CD14-positive monocyte (primary cell): ENCODE data around the gene LILRB4. TPM values are rescaled to one million over a fixed set of nuclear protein-coding genes. Genes with fewer than 3 reads are reported as not detected.
"Not testable (repeated sequence)": the region's sequence is repeated elsewhere in the genome, so short reads cannot be mapped to it uniquely, and the experiment has no call there.

Experiments used
- DNase-seq, 3 donors: peaks; one replicate each; pipeline ENCODE4 v3.0.0-alpha.2; 2011 to 2022
- H2AFZ ChIP-seq: 2 replicates; pipeline ENCODE4 v1.6.0; 2012; ENCODE audit warnings: mild to moderate bottlenecking, low read depth, low read length, inconsistent platforms; ENCODE audit not compliant: insufficient read depth, poor library complexity, severe bottlenecking
- H3K27ac ChIP-seq, 2 donors: 1 replicate in 1 of 2; 2 replicates in 1 of 2; pipeline ENCODE4 v1.5.1; 2012 to 2013; ENCODE audit warnings: low read length in 2 of 2, control low read depth in 1 of 2, inconsistent platforms in 1 of 2, low read depth in 1 of 2, mild to moderate bottlenecking in 1 of 2
- H3K27me3 ChIP-seq, 2 donors: one replicate each; pipeline versions ENCODE4 v1.6.0 to v1.6.1; 2011 to 2013; ENCODE audit warnings: low read length in 2 of 2; ENCODE audit not compliant: control insufficient read depth in 2 of 2, insufficient read depth in 2 of 2
- H3K36me3 ChIP-seq, 2 donors: replicated peaks in 1 of 2; 1 replicate in 1 of 2; 2 replicates in 1 of 2; pipeline versions ENCODE4 v1.5.1 to v1.6.1; 2012 to 2013; ENCODE audit warnings: low read length in 2 of 2, control low read depth in 1 of 2, inconsistent platforms in 1 of 2, mild to moderate bottlenecking in 1 of 2; ENCODE audit not compliant: insufficient read depth in 2 of 2, control insufficient read depth in 1 of 2
- H3K4me1 ChIP-seq, 2 donors: 1 replicate in 1 of 2; 2 replicates in 1 of 2; pipeline versions ENCODE4 v1.5.1 to v1.6.1; 2012 to 2013; ENCODE audit warnings: low read length in 2 of 2, control low read depth in 1 of 2, inconsistent platforms in 1 of 2, mild to moderate bottlenecking in 1 of 2, moderate library complexity in 1 of 2; ENCODE audit not compliant: insufficient read depth in 2 of 2, control insufficient read depth in 1 of 2
- H3K4me2 ChIP-seq: replicated peaks from 2 replicates; pipeline ENCODE3; 2012; ENCODE audit warnings: low read length, moderate library complexity, mild to moderate bottlenecking; ENCODE audit not compliant: poor library complexity, severe bottlenecking; ENCODE audit errors: extremely low read depth
- H3K4me3 ChIP-seq, 3 experiments: fragments of 200-600 bp in 1 of 3; sonication (generic) in 1 of 3; replicated peaks in 1 of 3; 1 replicate in 2 of 3; 2 replicates in 1 of 3; pipeline ENCODE4 v1.5.1; 2011 to 2013; ENCODE audit warnings: low read length in 3 of 3, mild to moderate bottlenecking in 3 of 3, control low read depth in 2 of 3, low read depth in 2 of 3, inconsistent platforms in 1 of 3, moderate library complexity in 1 of 3
- H3K79me2 ChIP-seq: 2 replicates; pipeline ENCODE4 v1.6.0; 2012; ENCODE audit warnings: mild to moderate bottlenecking, control low read depth, inconsistent platforms, low read length, moderate library complexity; ENCODE audit not compliant: insufficient read depth
- H3K9ac ChIP-seq: 2 replicates; pipeline ENCODE4 v1.6.0; 2017; ENCODE audit warnings: low read length, mild to moderate bottlenecking; ENCODE audit not compliant: insufficient read depth, poor library complexity, severe bottlenecking
- H3K9me3 ChIP-seq, 2 donors: replicated peaks in 1 of 2; 1 replicate in 1 of 2; 2 replicates in 1 of 2; pipeline versions ENCODE4 v1.5.1 to v1.6.1; 2012 to 2013; ENCODE audit warnings: low read length in 2 of 2, control low read depth in 1 of 2; ENCODE audit not compliant: control insufficient read depth in 1 of 2, insufficient read depth in 1 of 2
- H4K20me1 ChIP-seq: 2 replicates; pipeline ENCODE4 v1.6.0; 2012; ENCODE audit warnings: mild to moderate bottlenecking, low read length, control low read depth, moderate library complexity; ENCODE audit not compliant: insufficient read depth
- H3K27ac Mint-ChIP-seq, 7 donors: one replicate each; pipeline ENCODE4 v1.8.0; 2020; ENCODE audit warnings: mild to moderate bottlenecking in 7 of 7, mixed read lengths in 7 of 7, moderate library complexity in 6 of 7, inconsistent platforms in 2 of 7
- H3K27me3 Mint-ChIP-seq, 3 donors: one replicate each; pipeline ENCODE4 v1.8.0; 2021 to 2022; ENCODE audit warnings: low read depth in 3 of 3, mild to moderate bottlenecking in 3 of 3, mixed read lengths in 3 of 3, moderate library complexity in 3 of 3, inconsistent platforms in 1 of 3
- H3K36me3 Mint-ChIP-seq, 2 donors: one replicate each; pipeline ENCODE4 v1.8.0; 2020; ENCODE audit warnings: mixed read lengths in 2 of 2, inconsistent platforms in 1 of 2, mild to moderate bottlenecking in 1 of 2
- H3K4me1 Mint-ChIP-seq: one replicate; pipeline ENCODE4 v1.8.0; 2020; ENCODE audit warnings: mild to moderate bottlenecking, mixed read lengths
- H3K4me3 Mint-ChIP-seq, 2 donors: one replicate each; pipeline ENCODE4 v1.8.0; 2020; ENCODE audit warnings: mild to moderate bottlenecking in 2 of 2, mixed read lengths in 2 of 2, moderate library complexity in 1 of 2
- H3K9me3 Mint-ChIP-seq, 7 donors: one replicate each; pipeline ENCODE4 v1.8.0; 2020 to 2022; ENCODE audit warnings: mixed read lengths in 7 of 7, mild to moderate bottlenecking in 6 of 7, moderate library complexity in 6 of 7, inconsistent platforms in 2 of 7
- CTCF ChIP-seq: fragments of 200-600 bp; IDR thresholded peaks from one replicate; pipeline ENCODE4 v1.8.0; 2022; ENCODE audit warnings: antibody characterized with exemption, mild to moderate bottlenecking
- WGBS: methylation state at CpG from one replicate; pipeline ENCODE4 v1.1.5; 2013; ENCODE audit warnings: missing lambda C conversion rate; ENCODE audit not compliant: insufficient coverage; 5-methylcytosine and 5-hydroxymethylcytosine counted together
- intact Hi-C, 2 donors: fragments of 100-400 bp; cut with micrococcal nuclease; formaldehyde crosslinking; loops; one replicate each; pipeline versions ENCODE4 v1.15.0 to v1.15.1; 2023
- polyA plus RNA-seq, 3 donors: library from polyadenylated mRNA; depleted of rRNA in 1 of 3; unstranded in 2 of 3; stranded (reverse) in 1 of 3; fragments of 300-500 nt in 2 of 3; fragments of >200 nt in 1 of 3; fragmentation: Illumina TruSeq in 2 of 3; gene quantifications; 1 replicate in 2 of 3; 2 replicates in 1 of 3; pipeline ENCODE4 v1.2.3, GENCODE V29; 2012 to 2021

LILRB4 gene
- polyA plus RNA-seq, 3 donors, result 35.8 to 102 (median 58.0) TPM

DNA sequence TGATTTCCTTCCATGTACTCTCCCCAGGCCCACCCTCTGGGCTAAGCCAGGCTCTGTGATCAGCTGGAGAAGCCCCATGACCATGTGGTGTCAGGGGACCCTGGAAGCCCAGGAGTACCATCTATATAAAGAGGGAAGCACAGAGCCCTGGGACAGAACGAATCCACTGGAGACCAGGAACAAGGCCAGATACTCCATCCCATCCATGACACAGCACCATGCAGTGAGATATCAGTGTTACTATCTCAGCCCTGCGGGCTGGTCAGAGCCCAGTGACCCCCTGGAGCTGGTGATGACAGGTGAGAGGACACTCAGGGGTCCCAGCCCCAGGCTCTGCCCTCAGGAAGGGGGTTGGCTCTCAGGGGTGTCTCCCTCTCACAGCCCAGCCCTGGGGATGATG lies 34.0 kb downstream of the LILRB4 start:
- peak overlapping the region; percentile 36 for H2AFZ ChIP-seq
- no peaks in the 10 kb centered on the region for H3K36me3 ChIP-seq
- Mint-ChIP-seq H3K27ac (peak overlapping the region in 2 of 7 donors; percentile 4 to 71), H3K4me1 (peaks cover 48% of the 10 kb centered on the region), H3K36me3 (peaks cover 4 to 18% of the 10 kb centered on the region in 2 donors), H3K27me3 (peaks cover 7 to 16% (median 7%) of the 10 kb centered on the region in 3 donors), H3K9me3 (peaks cover 0 to 3% (median 2%) of the 10 kb centered on the region in 7 donors), H3K4me3 (peak overlapping the region; percentile 4 to 65)
- peaks cover 3% of the 10 kb centered on the region for H3K79me2 ChIP-seq
- WGBS, result no CpG with 5 or more reads among the region's 2 CpGs
- peak overlapping the region; percentile 20 for H3K9ac ChIP-seq
- DNase-seq, result no peak
- H3K4me2 ChIP-seq, result peak overlapping the region; percentile 62
- H3K4me1 ChIP-seq, result peaks cover 45 to 46% of the 10 kb centered on the region in 2 donors
- intact Hi-C loops, result no loop called here
- H3K4me3 ChIP-seq, result peak overlapping the region in 1 of 3 experiments; percentile 54
- peak overlapping the region in 1 of 2 donors; percentile 48 for H3K27ac ChIP-seq
- H3K9me3 ChIP-seq, result no peaks in the 10 kb centered on the region
- no peaks in the 10 kb centered on the region for H4K20me1 ChIP-seq
- no peak for TF ChIP-seq CTCF
- peaks cover 0 to 3% of the 10 kb centered on the region in 2 donors for H3K27me3 ChIP-seq

DNA sequence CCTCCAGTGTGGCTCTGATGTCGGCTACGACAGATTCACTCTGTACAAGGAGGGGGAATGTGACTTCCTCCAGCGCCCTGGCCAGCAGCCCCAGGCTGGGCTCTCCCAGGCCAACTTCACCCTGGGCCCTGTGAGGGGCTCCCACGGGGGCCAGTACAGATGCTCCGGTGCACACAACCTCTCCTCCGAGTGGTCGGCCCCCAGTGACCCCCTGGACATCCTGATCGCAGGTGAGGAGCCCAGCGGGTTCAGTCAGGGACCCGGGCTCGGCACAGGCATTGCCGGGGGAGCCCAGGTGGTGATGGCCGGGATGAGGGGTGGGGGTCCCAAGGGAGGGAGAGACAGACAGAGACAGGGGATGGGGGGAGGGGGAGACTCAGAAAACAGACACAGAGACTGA lies 34.9 kb downstream of the LILRB4 start:
- H3K36me3 ChIP-seq, H4K20me1 ChIP-seq, H3K79me2 ChIP-seq, H3K27me3 ChIP-seq, H3K4me3 ChIP-seq, H3K9me3 ChIP-seq, H3K27ac ChIP-seq, H3K4me2 ChIP-seq, intact Hi-C loops, H3K9me3 Mint-ChIP-seq, H3K4me3 Mint-ChIP-seq, H3K9ac ChIP-seq, DNase-seq, H2AFZ ChIP-seq: not testable (repeated sequence)
- H3K4me1 Mint-ChIP-seq, result peaks cover 41% of the 10 kb centered on the region
- H3K27ac Mint-ChIP-seq, result peak overlapping the region in 1 of 7 donors; percentile 43
- H3K36me3 Mint-ChIP-seq, result peaks cover 4 to 18% of the 10 kb centered on the region in 2 donors
- peaks cover 3 to 19% (median 10%) of the 10 kb centered on the region in 3 donors for H3K27me3 Mint-ChIP-seq
- 86% methylated on average over 10 of the region's 13 CpGs for WGBS
- peaks cover 37 to 39% of the 10 kb centered on the region in 2 donors for H3K4me1 ChIP-seq
